AG09309 (cell line): ENCODE results near the gene ZNF350.
A peak's percentile ranks its signal among the peaks of the same experiment; 100 is the strongest.
"Not testable (repeated sequence)": the region's sequence is repeated elsewhere in the genome, so short reads cannot be mapped to it uniquely, and the experiment has no call there.

ENCODE experiments used
- DNase-seq: peaks from one replicate; pipeline ENCODE4 v3.0.0-alpha.2; 2010; ENCODE audit warnings: low read depth
- H3K4me3 ChIP-seq: 2 replicates; pipeline ENCODE4 v1.5.1; 2011; ENCODE audit warnings: mild to moderate bottlenecking, low read depth, low read length, moderate library complexity; ENCODE audit not compliant: control insufficient read depth
- TF ChIP-seq, protein P1 (sequence below): IDR thresholded peaks from 2 replicates; pipeline ENCODE4 v1.5.1; 2011; ENCODE audit warnings: mild to moderate bottlenecking, low read depth, low read length, inconsistent platforms; ENCODE audit not compliant: insufficient read depth, control insufficient read depth; ENCODE audit errors: missing control alignments

ZNF350 gene

DNA sequence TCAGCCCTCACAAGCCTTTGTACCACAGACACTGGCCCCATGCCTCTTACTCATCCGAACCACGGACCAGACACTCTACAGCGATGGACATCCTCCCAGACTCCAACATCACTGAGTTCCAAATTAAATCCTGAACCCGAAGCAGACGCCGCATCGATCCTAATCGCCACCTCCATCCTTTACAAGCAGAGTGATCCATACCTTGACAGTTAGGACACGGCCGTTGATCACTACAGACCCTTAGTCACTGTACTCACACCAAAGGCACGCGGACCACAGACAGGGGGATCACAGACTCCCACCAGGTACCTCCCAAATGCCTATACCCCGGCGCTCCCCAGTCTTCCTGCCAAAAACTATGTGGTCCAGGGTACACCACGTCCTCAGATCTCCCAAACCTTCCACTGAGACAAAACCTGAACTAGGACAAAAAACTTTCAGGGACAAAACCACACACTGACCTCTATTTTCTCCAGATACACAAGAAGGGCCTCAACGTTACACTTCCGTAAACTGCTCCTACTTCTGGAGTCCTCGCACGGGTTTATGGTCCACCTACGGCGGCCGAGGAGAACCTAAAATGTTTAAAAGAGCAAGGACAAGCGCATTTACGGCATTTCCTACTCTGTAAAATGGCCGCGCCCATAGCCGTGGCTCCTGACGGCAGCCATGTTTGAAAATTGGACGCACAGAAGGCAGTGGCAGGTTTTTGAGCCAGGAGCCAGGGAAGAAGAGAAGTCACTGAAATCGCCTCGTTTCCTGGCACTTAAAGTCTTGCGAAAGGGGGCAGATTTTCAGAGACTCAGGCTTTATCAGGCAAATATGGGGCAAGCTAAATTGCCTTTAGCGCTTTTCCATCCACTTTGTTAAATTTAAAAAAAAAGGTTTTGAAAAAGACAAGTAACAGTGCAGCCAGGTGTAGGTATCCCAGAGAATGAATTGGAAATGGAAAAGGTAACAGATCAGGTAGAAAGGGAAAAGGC, at the start of gene ZNF350:
Gene ZNF350 (minus strand): TSS at position 532 of the 983 bp plus-strand sequence. CDS start 12,480 bp downstream, outside the sequence.
- peak; percentile 82 for DNase-seq
- TF ChIP-seq, protein P1, sequence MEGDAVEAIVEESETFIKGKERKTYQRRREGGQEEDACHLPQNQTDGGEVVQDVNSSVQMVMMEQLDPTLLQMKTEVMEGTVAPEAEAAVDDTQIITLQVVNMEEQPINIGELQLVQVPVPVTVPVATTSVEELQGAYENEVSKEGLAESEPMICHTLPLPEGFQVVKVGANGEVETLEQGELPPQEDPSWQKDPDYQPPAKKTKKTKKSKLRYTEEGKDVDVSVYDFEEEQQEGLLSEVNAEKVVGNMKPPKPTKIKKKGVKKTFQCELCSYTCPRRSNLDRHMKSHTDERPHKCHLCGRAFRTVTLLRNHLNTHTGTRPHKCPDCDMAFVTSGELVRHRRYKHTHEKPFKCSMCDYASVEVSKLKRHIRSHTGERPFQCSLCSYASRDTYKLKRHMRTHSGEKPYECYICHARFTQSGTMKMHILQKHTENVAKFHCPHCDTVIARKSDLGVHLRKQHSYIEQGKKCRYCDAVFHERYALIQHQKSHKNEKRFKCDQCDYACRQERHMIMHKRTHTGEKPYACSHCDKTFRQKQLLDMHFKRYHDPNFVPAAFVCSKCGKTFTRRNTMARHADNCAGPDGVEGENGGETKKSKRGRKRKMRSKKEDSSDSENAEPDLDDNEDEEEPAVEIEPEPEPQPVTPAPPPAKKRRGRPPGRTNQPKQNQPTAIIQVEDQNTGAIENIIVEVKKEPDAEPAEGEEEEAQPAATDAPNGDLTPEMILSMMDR: no peak
- H3K4me3 ChIP-seq: peak within 1 kb of the TSS; percentile 86

- no peak overlapping the region for H3K4me3 ChIP-seq
- TF ChIP-seq, protein P1: no peak
- no peak for DNase-seq
Measured at GRCh38 chr19:52034051-52034728, 47.5 kb upstream of the ZNF350 start.

DNA sequence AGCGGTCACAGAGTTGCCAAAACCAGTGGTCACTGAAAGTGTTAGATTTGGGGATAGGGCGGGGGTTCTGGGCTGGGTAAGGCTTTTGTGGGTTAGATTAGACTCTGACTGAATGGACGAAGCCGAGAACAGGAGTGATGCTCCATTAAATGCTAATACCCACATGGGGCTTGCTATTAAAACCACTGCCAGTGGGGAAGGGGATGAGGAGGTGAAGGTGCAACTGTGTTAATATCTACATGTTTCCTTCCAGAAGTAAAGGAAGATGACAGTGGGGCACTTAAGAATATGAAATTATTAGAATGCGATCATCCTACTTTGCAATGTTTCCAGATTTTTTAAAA, 42.1 kb upstream of the ZNF350 start:
- TF ChIP-seq, protein P1: no peak
- no peak for DNase-seq
- H3K4me3 ChIP-seq: peak overlapping the region; percentile 69

- peak; percentile 52 for DNase-seq
- H3K4me3 ChIP-seq: peak within 1 kb of the TSS; percentile 69
- TF ChIP-seq, protein P1: no peak
Measured at GRCh38 chr19:52028027-52028779, 41.6 kb upstream of the ZNF350 start, which contains the start of gene ZNF614. ZNF614 (minus strand) TSS chr19:52028379; CDS start chr19:52025745, 2,634 bp downstream.

DNA sequence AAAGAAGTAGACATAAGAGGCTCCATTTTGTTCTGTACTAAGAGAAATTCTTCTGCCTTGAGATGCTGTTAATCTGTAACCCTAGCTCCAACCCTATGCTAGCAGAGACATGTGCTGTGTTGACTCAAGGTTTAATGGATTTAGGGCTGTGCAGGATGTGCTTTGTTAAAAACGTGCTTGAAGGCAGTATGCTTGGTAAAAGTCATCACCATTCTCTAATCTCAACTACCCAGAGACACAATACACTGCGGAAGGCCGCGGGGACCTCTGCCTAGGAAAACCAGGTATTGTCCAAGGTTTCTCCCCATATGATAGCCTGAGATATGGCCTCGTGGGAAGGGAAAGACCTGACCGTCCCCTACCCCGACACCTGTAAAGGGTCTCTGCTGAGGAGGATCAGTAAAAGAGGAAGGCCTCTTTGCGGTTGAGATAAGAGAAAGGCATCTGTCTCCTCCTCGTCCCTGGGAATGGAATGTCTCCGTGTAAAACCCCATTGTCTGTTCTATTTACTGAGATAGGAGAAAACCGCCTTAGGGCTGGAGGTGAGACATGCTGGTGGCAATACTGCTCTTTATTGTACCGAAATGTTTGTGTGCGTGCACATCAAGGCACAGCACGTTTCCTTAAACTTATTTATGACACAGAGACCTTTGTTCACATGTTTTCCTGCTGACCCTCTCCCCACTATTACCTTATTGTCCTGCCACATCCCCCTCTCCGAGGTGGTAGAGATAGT, 39.8 kb upstream of the ZNF350 start:
- H3K4me3 ChIP-seq, DNase-seq: not testable (repeated sequence)

DNA sequence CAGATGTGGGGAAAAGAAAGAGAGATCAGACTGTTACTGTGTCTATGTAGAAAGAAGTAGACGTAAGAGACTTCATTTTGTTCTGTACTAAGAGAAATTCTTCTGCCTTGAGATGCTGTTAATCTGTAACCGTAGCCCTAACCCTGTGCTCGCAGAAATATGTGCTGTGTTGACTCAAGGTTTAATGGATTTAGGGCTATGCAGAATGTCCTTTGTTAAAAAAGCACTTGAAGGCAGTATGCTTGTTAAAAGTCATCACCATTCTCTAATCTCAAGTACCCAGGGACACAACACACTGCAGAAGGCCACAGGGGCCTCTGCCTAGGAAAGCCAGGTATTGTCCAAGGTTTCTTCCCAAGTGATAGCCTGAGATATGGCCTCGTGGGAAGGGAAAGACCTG, 37.8 kb upstream of the ZNF350 start:
- DNase-seq, H3K4me3 ChIP-seq: not testable (repeated sequence)

DNA sequence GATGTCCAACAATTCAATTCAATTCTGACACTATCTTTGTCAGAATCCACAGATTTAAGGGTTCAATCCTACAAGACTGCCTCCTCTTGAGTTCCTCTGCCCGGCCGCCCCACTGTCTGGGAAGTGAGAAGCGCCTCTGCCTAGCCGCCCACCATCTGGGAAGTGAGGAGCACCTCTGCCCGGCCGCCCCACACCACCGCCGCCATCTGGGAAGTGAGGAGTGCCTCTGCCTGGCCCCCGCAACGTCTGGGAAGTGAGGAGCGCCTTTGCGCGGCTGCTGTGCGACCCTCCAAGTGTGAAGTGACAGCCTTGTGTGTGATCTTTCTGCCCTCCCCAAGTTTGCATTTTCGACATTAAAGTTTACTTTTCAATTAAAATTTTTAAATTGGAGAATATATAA, 35.6 kb upstream of the ZNF350 start:
- TF ChIP-seq, protein P1: no peak
- no peak for DNase-seq
- no peak overlapping the region for H3K4me3 ChIP-seq
